HG03060 (cell line): ENCODE data around the gene DOCK3.
"Not testable (repeated sequence)": the region's sequence is repeated elsewhere in the genome, so short reads cannot be mapped to it uniquely, and the experiment has no call there.

Experiments
- ATAC-seq: cut with Tn5 transposase; IDR thresholded peaks from one replicate; pipeline ENCODE4 v1.9.1; 2021; ENCODE audit warnings: low read depth, moderate number of reproducible peaks; ENCODE audit not compliant: unreplicated experiment

The DOCK3 gene

DNA sequence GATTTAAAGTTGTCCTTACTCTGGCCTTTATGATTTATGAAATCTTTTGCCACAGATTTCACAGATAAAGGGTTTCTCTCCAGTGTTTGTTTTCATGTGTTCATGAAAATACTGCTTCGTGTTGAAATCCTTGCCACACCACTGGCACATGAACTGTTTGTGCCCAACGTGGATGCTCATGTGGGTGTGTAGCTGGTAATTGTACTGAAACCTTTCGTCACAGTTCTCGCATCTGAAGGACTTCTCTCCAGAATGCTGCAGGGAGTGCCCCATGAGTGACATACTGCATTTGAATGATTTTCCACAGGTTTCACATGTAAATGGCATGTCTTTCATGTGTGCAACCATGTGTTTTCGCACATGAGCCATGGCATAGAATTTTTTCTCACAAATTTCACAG is 111.9 kb downstream of the DOCK3 start:
- ATAC-seq: no peak

DNA sequence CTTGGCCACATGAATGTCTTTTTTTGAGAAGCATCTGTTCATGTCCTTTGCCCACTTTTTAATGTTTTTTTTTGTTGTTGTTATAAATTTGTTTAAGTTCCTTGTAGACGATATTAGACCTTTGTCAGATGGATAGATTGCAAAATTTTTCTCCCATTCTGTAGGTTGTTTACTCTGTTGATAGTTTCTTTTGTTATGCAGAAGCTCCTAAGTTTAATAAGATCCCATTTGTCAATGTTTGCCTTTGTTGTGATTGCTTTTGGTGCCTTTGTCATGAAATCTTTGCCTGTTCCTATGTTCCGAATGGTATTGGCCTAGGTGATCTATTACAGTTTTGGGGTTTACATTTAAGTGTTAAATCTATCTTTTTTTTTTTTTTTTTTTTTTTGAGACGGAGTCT is 116.2 kb downstream of the DOCK3 start:
- not testable (repeated sequence) for ATAC-seq

- no peak for ATAC-seq
These were observed 117.8 kb downstream of the DOCK3 start for GRCh38 chr3:50792568-50792967.

- ATAC-seq: not testable (repeated sequence)
These were observed 129.1 kb downstream of the DOCK3 start for GRCh38 chr3:50803805-50804204.

DNA sequence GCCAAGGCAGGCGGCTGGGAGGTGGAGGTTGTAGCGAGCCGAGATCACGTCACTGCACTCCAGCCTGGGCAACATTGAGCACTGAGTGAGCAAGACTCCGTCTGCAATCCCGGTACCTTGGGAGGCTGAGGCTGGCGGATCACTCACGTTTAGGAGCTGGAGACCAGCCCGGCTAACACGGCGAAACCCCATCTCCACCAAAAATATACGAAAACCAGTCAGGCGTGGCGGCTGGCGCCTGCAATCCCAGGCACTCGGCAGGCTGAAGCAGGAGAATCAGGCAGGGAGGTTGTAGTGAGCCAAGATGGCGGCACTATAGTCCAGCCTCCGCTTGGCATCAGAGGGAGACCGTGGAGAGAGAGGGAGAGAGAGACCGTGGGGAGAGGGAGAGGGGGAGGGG is 129.6 kb downstream of the DOCK3 start:
- not testable (repeated sequence) for ATAC-seq

- ATAC-seq: no peak
These were observed 130.6 kb downstream of the DOCK3 start for GRCh38 chr3:50805321-50805720.

DNA sequence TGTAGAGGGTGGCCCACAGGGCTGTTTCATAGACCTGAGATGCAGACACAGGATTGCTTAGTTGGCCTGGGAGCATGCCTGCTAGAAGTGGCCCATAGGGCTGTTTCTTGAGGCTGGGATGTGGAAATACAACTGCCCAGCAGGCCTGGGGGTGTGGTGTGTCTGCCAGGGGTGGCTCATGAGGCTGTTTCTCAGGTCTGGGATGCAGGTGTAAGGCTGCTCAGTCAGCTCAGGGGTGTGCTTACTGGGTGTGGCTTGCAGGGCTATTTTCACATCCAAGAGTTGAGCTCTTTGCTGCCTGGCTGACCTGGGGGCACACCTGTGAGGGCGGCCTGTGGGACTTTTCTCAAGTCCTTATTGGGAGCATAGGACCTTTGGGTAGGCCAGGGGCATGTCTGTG is 131.3 kb downstream of the DOCK3 start:
- no peak for ATAC-seq

DNA sequence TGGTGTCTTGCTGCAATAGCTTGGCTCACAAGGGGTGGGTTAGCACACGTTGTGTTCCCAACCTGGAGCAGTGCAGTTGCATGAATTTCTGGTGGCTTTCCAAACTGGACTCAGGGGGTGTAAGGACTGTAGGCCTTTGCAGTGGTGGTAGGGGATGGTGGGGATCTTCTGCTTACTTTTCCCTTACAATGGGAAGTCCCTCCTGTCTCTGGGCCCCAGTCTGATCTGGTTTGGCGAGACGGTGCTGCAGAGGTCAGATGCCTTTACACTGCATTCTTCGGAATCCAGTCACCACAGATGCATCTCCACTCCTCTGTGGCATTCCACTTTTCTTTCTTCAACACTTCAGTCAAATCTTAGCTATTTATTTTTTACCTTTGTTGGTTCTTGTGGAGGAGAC is 132.1 kb downstream of the DOCK3 start:
- ATAC-seq: no peak

- ATAC-seq: no peak
These were observed 132.5 kb downstream of the DOCK3 start for GRCh38 chr3:50807266-50807665.

- no peak for ATAC-seq
These were observed 137.2 kb downstream of the DOCK3 start for GRCh38 chr3:50811893-50812292.

DNA sequence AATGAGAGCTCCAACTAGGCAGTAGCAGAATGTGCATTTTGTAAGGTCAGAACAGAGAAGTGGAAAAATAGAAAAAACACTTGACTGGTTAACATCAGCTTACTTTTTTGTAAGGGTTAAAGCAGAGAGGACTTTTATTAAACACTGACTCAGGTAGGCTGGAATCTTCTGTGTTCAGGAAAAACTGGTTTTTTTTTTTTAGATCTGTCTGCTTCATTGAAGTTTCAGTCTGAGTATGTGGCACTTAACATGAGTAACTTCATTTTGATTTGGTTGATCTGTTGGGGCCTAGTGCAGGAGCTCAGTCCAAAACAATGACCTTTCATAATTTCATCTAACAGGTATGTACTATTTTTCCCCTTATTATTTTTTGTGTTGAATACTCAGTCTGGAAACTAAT is 141.1 kb downstream of the DOCK3 start:
- no peak for ATAC-seq

- ATAC-seq: no peak
These were observed 142.2 kb downstream of the DOCK3 start for GRCh38 chr3:50816894-50817293.

GRCh38 chr3:50817756-50818529 is 143.2 kb downstream of the DOCK3 start:
- no peak for ATAC-seq

- no peak for ATAC-seq
These were observed 145.2 kb downstream of the DOCK3 start for GRCh38 chr3:50819882-50820281.

DNA sequence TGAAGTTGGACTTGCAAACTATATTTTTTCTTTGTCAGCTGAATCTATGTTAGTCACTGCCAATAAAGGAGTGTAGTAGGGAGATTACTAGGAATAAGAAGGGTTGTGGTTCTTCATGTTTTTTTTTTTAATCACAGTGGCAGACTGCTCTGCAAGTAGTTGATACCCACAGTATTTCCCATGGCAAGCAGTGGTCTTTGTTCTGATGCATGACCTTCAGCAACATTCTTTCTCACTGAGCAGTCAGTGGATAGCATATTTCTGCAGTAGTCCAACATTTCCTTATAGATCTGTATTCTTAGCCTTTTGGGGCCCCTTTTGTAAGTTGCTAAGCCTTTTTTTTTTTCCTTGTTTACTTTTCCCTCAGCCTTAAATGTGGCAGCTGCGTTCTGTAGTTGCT is 151.1 kb downstream of the DOCK3 start:
- no peak for ATAC-seq

DNA sequence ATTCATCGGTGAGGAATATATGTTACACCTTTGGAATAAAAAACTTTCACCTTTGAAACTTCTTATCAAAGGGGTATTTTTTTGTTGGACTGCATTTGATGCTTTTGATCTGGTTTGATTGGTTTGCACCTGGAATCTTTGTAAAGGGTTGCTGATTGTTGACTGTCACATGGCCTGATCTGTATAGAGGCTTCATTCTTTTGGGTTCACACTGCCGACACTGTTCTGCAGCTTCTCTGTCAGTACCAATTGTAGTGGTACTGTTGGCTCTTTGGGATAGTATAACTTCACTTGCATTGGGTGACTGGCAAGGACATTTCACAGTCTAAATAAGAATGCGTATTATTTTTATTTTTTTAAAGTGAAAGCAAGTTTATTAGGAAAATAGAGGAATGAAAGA is 155.7 kb downstream of the DOCK3 start:
- ATAC-seq: no peak

GRCh38 chr3:50831009-50831408 is 156.3 kb downstream of the DOCK3 start:
- not testable (repeated sequence) for ATAC-seq

GRCh38 chr3:50840983-50841489 is 166.3 kb downstream of the DOCK3 start:
- no peak for ATAC-seq

DNA sequence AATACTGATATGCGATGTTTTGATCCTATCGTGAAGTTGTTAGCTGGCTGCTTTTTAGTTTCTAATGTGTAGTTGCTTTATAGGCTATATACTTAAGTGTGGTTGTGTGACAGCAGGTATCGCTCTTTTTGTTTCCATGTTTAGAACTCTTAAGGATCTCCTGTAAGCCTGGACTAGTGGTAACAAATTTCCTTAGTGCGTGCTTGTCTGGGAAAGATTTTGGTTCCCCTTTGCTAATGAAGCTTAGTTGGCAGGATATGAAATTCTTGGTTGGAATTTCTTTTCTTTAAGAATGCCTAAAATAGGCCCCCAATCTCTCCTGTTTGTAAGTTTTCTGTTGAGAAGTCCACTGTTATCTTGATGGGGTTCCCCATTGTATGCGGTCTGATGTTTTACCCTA is 173.6 kb downstream of the DOCK3 start:
- ATAC-seq: no peak

DNA sequence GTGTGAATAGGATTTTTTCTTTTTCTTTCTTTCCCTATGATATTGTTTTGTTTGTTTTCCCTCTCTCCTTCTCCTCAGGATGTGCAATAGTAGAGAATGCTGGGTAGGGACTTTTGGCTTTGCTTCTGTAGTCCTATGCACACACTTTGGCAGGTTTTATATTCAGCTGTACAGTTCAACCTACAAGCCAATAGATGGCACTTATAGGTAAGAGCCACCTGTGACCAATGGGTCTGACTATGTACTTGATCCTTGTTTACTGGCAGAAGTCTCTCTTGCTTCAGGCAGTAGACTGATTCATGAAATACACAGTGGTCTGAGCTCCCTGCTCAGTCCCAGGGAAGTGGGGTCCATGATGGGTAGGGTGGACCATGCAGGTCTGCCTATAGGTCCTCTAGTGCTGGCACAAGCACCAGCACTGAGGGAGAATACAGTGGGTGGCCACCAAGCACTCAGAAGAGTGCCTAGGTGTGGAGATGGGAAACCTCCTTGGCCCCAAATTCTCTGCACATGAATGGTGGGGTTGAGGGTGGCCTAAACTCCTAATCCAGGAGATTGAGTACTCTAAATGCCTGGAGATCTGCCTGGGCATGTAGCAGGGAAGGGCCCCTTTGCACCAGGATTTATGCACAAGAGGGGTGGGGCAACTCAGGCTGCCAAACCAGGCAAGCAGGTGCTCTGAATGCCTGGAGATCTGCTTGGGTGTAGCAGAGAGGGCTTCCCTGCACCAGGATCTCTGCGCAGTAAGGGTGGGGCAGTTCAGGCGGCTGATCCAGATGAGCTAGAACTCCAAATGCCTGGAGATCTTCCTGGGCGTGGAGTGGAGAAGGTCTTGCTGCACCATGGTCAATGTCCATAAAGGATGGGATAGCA is 176.1 kb downstream of the DOCK3 start:
- no peak for ATAC-seq

DNA sequence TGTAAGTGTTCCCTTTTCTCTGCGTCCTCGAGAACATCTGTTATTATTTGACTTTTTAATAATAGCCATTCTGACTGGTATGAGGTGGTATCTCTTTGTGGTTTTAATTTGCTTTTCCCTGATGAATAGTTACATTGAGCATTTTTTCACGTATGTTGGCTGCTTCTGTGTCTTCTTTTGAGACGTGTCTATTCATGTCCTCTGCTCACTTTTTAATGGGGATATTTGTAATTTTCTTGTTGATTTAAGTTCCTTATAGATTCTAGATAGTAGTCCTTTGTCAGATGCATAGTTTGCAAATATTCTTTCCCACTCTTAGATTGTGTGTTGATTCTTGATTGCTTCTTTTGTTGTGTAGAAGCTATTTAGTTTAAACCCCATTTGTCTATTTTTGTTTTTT is 179.2 kb downstream of the DOCK3 start:
- no peak for ATAC-seq

- no peak for ATAC-seq
These were observed 187.5 kb downstream of the DOCK3 start for GRCh38 chr3:50862221-50862620.
